K562 (cell line): Measurements from ENCODE around the gene HOXB5. TPM values are rescaled to one million over a fixed set of nuclear protein-coding genes. Genes with fewer than 3 reads are reported as not detected.
A peak's percentile ranks its signal among the peaks of the same experiment; 100 is the strongest.

Source experiments
- COPS2 ChIP-seq: fragments of 450-650 bp; conservative IDR thresholded peaks from 2 replicates; pipeline ENCODE4 v1.6.1; 2016; ENCODE audit warnings: mild to moderate bottlenecking, moderate library complexity
- ETV1 ChIP-seq: fragments of 450-650 bp; conservative IDR thresholded peaks from 2 replicates; pipeline ENCODE4 v1.6.1; 2016; ENCODE audit warnings: missing genetic modification characterization, control low read depth, low read depth, missing compliant biosample characterization
- MAFF ChIP-seq: IDR thresholded peaks from 2 replicates; pipeline ENCODE4 v1.6.1; 2012; ENCODE audit warnings: low read length, improper control_type of control experiment
- MYNN ChIP-seq, 2 experiments: sonication (generic); formaldehyde crosslinking in 1 of 2; IDR thresholded peaks; 2 replicates each; pipeline versions ENCODE4 v1.5.0 to v1.6.1; 2016 to 2020; ENCODE audit warnings: antibody characterized with exemption in 1 of 2, missing genetic modification reagents in 1 of 2
- NFE2L1 ChIP-seq: fragments of 450-650 bp; IDR thresholded peaks from 2 replicates; pipeline ENCODE4 v1.6.1; 2016; ENCODE audit warnings: missing genetic modification characterization, low read depth, mild to moderate bottlenecking, missing compliant biosample characterization, moderate library complexity, borderline replicate concordance
- NUFIP1 ChIP-seq: fragments of 450-650 bp; IDR thresholded peaks from 2 replicates; pipeline ENCODE4 v1.6.1; 2018; ENCODE audit not compliant: partially characterized antibody
- PHB2 ChIP-seq: fragments of 450-650 bp; IDR thresholded peaks from 2 replicates; pipeline ENCODE4 v1.6.1; 2017; ENCODE audit warnings: low read depth
- POLR3G ChIP-seq: IDR thresholded peaks from 2 replicates; pipeline ENCODE4 v1.6.1; 2011; ENCODE audit not compliant: insufficient read length, insufficient replicate concordance; ENCODE audit errors: extremely low read depth
- PTBP1 ChIP-seq: fragments of 200-400 bp; formaldehyde crosslinking; IDR thresholded peaks from 2 replicates; pipeline ENCODE4 v1.6.1; 2017; ENCODE audit warnings: low read depth, low read length
- polyA plus RNA-seq, 8 experiments: library from polyadenylated mRNA; depleted of rRNA in 4 of 8; stranded (reverse) in 5 of 8; unstranded in 3 of 8; fragments of >200 nt; fragmentation: Nextera tagmentation in 2 of 8; fragmentation: Illumina TruSeq in 1 of 8; extraction: Ambion mirVana in 2 of 8; extraction: Trizol in 1 of 8; gene quantifications; 2 replicates each; pipeline versions ENCODE4 v1.2.1 to v1.2.3, GENCODE V29; 2011 to 2014; ENCODE audit warnings: inconsistent platforms in 1 of 8, missing spikeins in 1 of 8
- total RNA-seq, 7 experiments: library from RNA; depleted of rRNA in 6 of 7; stranded (reverse); fragments of >200 nt in 6 of 7; fragmentation: Illumina TruSeq in 2 of 7; extraction: Trizol in 2 of 7; gene quantifications; 2 replicates each; pipeline versions ENCODE4 v1.2.1 to v1.2.3, GENCODE V29; 2011 to 2021; ENCODE audit warnings: low replicate concordance in 1 of 7
- TF ChIP-seq, protein P1 (sequence below): fragments of 200-800 bp; sonication (Bioruptor generic); IDR thresholded peaks from 2 replicates; pipeline ENCODE4 v1.6.1; 2017; ENCODE audit warnings: missing genetic modification characterization, missing compliant biosample characterization
- TF ChIP-seq, protein P2 (sequence below): fragments of 200-800 bp; sonication (Bioruptor generic); IDR thresholded peaks from 2 replicates; pipeline ENCODE4 v1.6.1; 2017; ENCODE audit warnings: missing genetic modification characterization, missing compliant biosample characterization
- TF ChIP-seq, protein P3 (sequence below): fragments of 450-650 bp; IDR thresholded peaks from 2 replicates; pipeline ENCODE4 v1.7.1; 2018; ENCODE audit warnings: mild to moderate bottlenecking, low read depth; ENCODE audit not compliant: partially characterized antibody
- TF ChIP-seq, protein P4 (sequence below): sonication (generic); formaldehyde crosslinking; IDR thresholded peaks from 2 replicates; pipeline ENCODE4 v1.8.1; 2023; ENCODE audit warnings: mild to moderate bottlenecking, missing genetic modification reagents
- TF ChIP-seq, protein P5 (sequence below): fragments of 250-450 bp; sonication (Bioruptor Pico); IDR thresholded peaks from 2 replicates; pipeline ENCODE4 v1.4.0; 2020; ENCODE audit warnings: mild to moderate bottlenecking

Gene HOXB5
- total and polyA plus RNA-seq, 9 of the 15 experiments (the other 6 are each of a cell fraction or from before 2014, with no cell fraction given) = 0.24 to 2.7 (median 0.65) TPM

DNA sequence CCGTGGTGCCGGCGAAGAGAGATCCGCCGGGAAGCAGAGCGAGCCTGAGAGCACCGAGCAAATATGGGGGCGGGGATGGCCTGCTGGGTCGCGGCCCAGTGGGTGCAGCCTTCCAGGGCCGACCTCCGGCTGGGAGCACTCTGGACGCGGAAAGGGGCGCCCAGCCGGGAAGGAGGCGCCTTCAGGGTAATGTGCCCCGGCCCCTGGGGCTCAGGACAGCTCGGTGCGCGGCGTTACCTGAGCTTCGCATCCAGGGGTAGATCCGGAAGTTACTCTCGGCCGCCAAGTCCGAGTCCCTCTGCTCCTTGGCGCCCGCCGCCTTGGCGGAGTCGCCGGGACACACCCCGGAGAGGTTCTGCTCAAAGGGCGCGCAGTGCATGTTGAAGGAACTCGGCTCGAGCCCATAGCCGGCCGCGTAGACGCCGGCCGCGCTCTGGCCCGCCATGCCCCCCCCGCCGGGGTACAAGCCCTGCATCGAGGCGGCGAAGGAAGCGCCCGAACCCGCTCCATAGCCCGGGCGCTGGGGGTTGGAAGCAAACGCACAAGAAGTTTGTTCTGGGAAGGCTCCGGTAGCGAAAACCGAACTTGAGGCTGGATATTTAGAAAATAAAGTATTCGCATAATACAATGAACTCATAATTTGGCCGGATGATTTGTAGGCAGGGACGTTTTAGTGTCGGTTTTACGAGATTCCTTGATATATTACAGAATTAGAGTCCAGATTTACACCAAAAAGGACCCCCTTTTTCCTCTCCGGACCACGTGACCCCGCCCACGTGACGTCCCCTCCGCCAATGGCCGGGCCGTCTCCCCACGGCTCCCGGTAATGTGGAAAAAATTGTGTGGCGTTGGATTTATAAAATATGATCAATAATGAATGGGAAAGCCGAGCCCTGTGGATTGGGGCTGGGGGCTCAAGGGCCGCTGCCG lies 17.0 kb upstream of the HOXB5 start, which contains the start of gene HOXB7 (continued):
- TF ChIP-seq, protein P1, sequence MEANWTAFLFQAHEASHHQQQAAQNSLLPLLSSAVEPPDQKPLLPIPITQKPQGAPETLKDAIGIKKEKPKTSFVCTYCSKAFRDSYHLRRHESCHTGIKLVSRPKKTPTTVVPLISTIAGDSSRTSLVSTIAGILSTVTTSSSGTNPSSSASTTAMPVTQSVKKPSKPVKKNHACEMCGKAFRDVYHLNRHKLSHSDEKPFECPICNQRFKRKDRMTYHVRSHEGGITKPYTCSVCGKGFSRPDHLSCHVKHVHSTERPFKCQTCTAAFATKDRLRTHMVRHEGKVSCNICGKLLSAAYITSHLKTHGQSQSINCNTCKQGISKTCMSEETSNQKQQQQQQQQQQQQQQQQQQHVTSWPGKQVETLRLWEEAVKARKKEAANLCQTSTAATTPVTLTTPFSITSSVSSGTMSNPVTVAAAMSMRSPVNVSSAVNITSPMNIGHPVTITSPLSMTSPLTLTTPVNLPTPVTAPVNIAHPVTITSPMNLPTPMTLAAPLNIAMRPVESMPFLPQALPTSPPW (CRISPR knock-in tag) = peak; percentile 71
- TF ChIP-seq MYNN (IDR thresholded peaks at IDR 0.05) (no peak), MYNN (CRISPR knock-in tag; IDR thresholded peaks at IDR 0.05) (no peak), PHB2 (no peak), POLR3G (no peak), PTBP1 (no peak), COPS2 (no peak), MAFF (no peak), ETV1 (peak; percentile 33; the same call in 1 of the 2 replicates), NFE2L1 (tag) (no peak), NUFIP1 (no peak)
- TF ChIP-seq, protein P2, sequence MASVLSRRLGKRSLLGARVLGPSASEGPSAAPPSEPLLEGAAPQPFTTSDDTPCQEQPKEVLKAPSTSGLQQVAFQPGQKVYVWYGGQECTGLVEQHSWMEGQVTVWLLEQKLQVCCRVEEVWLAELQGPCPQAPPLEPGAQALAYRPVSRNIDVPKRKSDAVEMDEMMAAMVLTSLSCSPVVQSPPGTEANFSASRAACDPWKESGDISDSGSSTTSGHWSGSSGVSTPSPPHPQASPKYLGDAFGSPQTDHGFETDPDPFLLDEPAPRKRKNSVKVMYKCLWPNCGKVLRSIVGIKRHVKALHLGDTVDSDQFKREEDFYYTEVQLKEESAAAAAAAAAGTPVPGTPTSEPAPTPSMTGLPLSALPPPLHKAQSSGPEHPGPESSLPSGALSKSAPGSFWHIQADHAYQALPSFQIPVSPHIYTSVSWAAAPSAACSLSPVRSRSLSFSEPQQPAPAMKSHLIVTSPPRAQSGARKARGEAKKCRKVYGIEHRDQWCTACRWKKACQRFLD = peak; percentile 64; the same call in 1 of the 2 replicates
- TF ChIP-seq, protein P3, sequence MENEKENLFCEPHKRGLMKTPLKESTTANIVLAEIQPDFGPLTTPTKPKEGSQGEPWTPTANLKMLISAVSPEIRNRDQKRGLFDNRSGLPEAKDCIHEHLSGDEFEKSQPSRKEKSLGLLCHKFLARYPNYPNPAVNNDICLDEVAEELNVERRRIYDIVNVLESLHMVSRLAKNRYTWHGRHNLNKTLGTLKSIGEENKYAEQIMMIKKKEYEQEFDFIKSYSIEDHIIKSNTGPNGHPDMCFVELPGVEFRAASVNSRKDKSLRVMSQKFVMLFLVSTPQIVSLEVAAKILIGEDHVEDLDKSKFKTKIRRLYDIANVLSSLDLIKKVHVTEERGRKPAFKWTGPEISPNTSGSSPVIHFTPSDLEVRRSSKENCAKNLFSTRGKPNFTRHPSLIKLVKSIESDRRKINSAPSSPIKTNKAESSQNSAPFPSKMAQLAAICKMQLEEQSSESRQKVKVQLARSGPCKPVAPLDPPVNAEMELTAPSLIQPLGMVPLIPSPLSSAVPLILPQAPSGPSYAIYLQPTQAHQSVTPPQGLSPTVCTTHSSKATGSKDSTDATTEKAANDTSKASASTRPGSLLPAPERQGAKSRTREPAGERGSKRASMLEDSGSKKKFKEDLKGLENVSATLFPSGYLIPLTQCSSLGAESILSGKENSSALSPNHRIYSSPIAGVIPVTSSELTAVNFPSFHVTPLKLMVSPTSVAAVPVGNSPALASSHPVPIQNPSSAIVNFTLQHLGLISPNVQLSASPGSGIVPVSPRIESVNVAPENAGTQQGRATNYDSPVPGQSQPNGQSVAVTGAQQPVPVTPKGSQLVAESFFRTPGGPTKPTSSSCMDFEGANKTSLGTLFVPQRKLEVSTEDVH = no peak
- TF ChIP-seq, protein P4, sequence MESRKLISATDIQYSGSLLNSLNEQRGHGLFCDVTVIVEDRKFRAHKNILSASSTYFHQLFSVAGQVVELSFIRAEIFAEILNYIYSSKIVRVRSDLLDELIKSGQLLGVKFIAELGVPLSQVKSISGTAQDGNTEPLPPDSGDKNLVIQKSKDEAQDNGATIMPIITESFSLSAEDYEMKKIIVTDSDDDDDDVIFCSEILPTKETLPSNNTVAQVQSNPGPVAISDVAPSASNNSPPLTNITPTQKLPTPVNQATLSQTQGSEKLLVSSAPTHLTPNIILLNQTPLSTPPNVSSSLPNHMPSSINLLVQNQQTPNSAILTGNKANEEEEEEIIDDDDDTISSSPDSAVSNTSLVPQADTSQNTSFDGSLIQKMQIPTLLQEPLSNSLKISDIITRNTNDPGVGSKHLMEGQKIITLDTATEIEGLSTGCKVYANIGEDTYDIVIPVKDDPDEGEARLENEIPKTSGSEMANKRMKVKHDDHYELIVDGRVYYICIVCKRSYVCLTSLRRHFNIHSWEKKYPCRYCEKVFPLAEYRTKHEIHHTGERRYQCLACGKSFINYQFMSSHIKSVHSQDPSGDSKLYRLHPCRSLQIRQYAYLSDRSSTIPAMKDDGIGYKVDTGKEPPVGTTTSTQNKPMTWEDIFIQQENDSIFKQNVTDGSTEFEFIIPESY (CRISPR knock-in tag) = peak; percentile 74; the same call in 1 of the 2 replicates
- TF ChIP-seq, protein P5, sequence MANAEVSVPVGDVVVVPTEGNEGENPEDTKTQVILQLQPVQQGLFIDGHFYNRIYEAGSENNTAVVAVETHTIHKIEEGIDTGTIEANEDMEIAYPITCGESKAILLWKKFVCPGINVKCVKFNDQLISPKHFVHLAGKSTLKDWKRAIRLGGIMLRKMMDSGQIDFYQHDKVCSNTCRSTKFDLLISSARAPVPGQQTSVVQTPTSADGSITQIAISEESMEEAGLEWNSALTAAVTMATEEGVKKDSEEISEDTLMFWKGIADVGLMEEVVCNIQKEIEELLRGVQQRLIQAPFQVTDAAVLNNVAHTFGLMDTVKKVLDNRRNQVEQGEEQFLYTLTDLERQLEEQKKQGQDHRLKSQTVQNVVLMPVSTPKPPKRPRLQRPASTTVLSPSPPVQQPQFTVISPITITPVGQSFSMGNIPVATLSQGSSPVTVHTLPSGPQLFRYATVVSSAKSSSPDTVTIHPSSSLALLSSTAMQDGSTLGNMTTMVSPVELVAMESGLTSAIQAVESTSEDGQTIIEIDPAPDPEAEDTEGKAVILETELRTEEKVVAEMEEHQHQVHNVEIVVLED (CRISPR knock-in tag) = no peak
